Gastrocnemius medialis (tissue), 4 donors: Measurements from ENCODE around the gene CBLN2.

Experiments
- CTCF ChIP-seq, 5 experiments: fragments of 450-650 bp in 3 of 5; fragments of 200-600 bp in 2 of 5; sonication (generic) in 2 of 5; IDR thresholded peaks in 4 of 5; conservative IDR thresholded peaks in 1 of 5; 1 replicate in 4 of 5; 2 replicates in 1 of 5; pipeline ENCODE4 v1.5.1; 2016 to 2019; ENCODE audit warnings: antibody characterized with exemption in 5 of 5, mild to moderate bottlenecking in 3 of 5, moderate library complexity in 3 of 5
- POLR2A ChIP-seq, 2 donors: fragments of 450-650 bp; IDR thresholded peaks; one replicate each; pipeline ENCODE4 v1.6.1; 2017; ENCODE audit warnings: antibody characterized with exemption in 2 of 2, mild to moderate bottlenecking in 2 of 2, moderate library complexity in 2 of 2

- TF ChIP-seq CTCF (IDR thresholded peaks at IDR 0.05 in 4 of 5, conservative IDR thresholded peaks at IDR 0.05 in 1 of 5): no peak
- TF ChIP-seq POLR2A (IDR thresholded peaks at IDR 0.05): no peak
These were observed 41.3 kb downstream of the CBLN2 start for GRCh38 chr18:72502671-72503431.
